SK-N-MC (cell line): Measurements from ENCODE around the gene APOM.

Experiments used
- DNase-seq: peaks from one replicate; pipeline ENCODE4 v3.0.0-alpha.2; 2011; ENCODE audit warnings: low read depth, low spot score
- H3K27ac ChIP-seq: fragments of 200-600 bp; sonication (generic); 2 replicates; pipeline ENCODE4 v1.5.1; 2016; ENCODE audit warnings: mixed run types
- H3K36me3 ChIP-seq: fragments of 200-600 bp; sonication (generic); 2 replicates; pipeline ENCODE4 v1.6.1; 2017; ENCODE audit warnings: antibody characterized with exemption, low read length, mixed read lengths; ENCODE audit not compliant: insufficient read depth
- H3K4me3 ChIP-seq: fragments of 200-600 bp; sonication (generic); 2 replicates; pipeline ENCODE4 v1.5.1; 2016
- H3K9ac ChIP-seq: fragments of 200-600 bp; sonication (generic); 2 replicates; pipeline ENCODE4 v1.8.0; 2017; ENCODE audit warnings: mixed run types, mixed read lengths; ENCODE audit not compliant: insufficient read length
- H3K9me3 ChIP-seq: fragments of 200-600 bp; sonication (generic); 2 replicates; pipeline ENCODE4 v1.6.1; 2017; ENCODE audit warnings: low read depth, mild to moderate bottlenecking, antibody characterized with exemption, low read length, moderate library complexity, mixed read lengths
- EZH2 ChIP-seq: fragments of 200-600 bp; sonication (generic); IDR thresholded peaks from one replicate; pipeline ENCODE4 v1.6.1; 2017; ENCODE audit warnings: antibody characterized with exemption
- FOXP2 ChIP-seq: optimal IDR thresholded peaks from 2 replicates; pipeline ENCODE3; 2011; ENCODE audit warnings: mild to moderate bottlenecking, moderate library complexity; ENCODE audit not compliant: insufficient read depth; ENCODE audit errors: extremely low read length, control extremely low read depth
- POLR2AphosphoS5 ChIP-seq: IDR thresholded peaks from 2 replicates; pipeline ENCODE4 v1.6.1; 2012; ENCODE audit warnings: mild to moderate bottlenecking, low read depth, low read length, borderline replicate concordance

The APOM gene

DNA sequence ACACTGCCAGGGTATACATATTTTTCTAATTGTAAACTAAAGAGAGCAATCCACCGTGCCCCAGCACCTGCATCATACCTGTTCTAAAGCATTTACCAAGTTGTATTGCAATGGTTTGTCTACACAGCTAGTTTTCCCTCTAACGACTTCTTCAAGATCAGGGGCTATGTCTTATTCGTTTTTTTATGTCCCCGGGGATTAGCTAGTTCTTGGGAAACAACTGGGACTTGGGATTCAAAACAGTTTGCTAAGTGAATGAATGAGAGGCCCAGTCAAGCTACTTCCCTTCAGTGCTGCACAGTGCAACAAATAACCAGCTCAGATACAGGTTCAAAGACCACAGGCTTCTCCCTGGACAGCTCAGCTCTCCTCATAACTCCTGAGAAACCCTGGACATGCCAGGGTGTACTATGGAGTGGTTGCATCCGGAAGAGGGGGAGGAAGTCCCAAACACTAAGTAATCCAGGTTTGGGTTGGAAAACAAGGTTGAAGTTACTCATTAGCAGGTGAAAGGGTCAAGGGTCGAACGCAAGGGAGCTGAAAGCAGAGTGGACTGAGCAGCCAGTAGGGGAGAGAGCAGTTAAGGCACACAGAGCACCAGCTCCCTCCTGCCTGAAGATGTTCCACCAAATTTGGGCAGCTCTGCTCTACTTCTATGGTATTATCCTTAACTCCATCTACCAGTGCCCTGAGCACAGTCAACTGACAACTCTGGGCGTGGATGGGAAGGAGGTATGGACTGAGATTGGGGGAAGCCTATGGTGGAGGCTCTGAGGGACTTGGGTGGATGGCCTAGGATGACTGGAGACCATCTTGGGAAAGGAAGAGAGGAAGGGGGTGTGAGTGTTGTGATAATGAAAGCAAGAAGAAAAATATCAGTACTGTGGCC, at the start of gene APOM:
Gene APOM (plus strand): TSS at position 546 of the 889 bp plus-strand sequence. CDS start 73 bp downstream, at position 619.
- TF ChIP-seq POLR2AphosphoS5 = no peak
- no peak for TF ChIP-seq FOXP2
- TF ChIP-seq EZH2 = no peak
- Histone ChIP-seq H3K9me3 (no peaks in the 10 kb centered on the region), H3K9ac (no peak within 1 kb of the TSS), H3K4me3 (no peak within 1 kb of the TSS), H3K27ac (peak within 1 kb of the TSS; percentile 8; the same call in 1 of the 2 replicates), H3K36me3 (peaks cover 4% of the 10 kb centered on the region; the same call in 1 of the 2 replicates)
- DNase-seq = no peak

GRCh38 chr6:31607317-31607716, 48.4 kb upstream of the APOM start:
- TF ChIP-seq POLR2AphosphoS5 (no peak), EZH2 (no peak), FOXP2 (no peak)
- Histone ChIP-seq H3K9ac (no peak overlapping the region), H3K27ac (no peak overlapping the region), H3K9me3 (no peaks in the 10 kb centered on the region), H3K36me3 (no peaks in the 10 kb centered on the region), H3K4me3 (no peak overlapping the region)
- DNase-seq = no peak

GRCh38 chr6:31609519-31610406, 45.9 kb upstream of the APOM start:
- Histone ChIP-seq H3K27ac (peak overlapping the region; percentile 5; the same call in 1 of the 2 replicates), H3K9ac (no peak overlapping the region), H3K36me3 (no peaks in the 10 kb centered on the region), H3K9me3 (no peaks in the 10 kb centered on the region), H3K4me3 (no peak overlapping the region)
- no peak for TF ChIP-seq EZH2
- TF ChIP-seq POLR2AphosphoS5 = no peak
- TF ChIP-seq FOXP2 = no peak
- no peak for DNase-seq

DNA sequence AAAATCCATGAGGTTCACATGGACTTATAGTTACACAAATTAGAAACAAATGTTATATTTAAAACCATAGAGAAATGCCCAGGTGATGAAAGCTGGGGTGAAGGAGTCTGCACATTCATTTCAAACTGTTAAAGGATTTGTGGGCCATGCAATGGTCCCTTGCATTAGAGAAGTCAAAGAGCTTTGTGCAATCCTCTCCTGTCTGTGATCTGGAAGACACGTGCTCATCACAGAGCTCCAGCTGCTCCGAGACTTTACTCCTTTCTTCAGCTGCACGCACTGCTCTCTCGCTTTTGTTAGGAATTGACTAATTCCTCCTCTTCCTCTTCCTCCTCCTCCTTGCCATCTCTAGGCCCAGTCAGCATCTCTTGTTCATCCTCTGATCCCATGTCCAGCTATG, 44.7 kb upstream of the APOM start:
- TF ChIP-seq EZH2 = no peak
- TF ChIP-seq FOXP2 = no peak
- TF ChIP-seq POLR2AphosphoS5 = no peak
- peak overlapping the region; percentile 14; the same call in 1 of the 2 replicates for H3K27ac ChIP-seq
- no peaks in the 10 kb centered on the region for H3K36me3 ChIP-seq
- H3K4me3 ChIP-seq = no peak overlapping the region
- no peak for DNase-seq
- H3K9me3 ChIP-seq = no peaks in the 10 kb centered on the region
- no peak overlapping the region for H3K9ac ChIP-seq

- no peak for DNase-seq
- no peaks in the 10 kb centered on the region for H3K9me3 ChIP-seq
- no peak for TF ChIP-seq POLR2AphosphoS5
- no peaks in the 10 kb centered on the region for H3K36me3 ChIP-seq
- no peak overlapping the region for H3K4me3 ChIP-seq
- H3K9ac ChIP-seq = peak overlapping the region; percentile 46
- H3K27ac ChIP-seq = peak overlapping the region; percentile 63
Observed at GRCh38 chr6:31614075-31614619, 41.5 kb upstream of the APOM start.

DNA sequence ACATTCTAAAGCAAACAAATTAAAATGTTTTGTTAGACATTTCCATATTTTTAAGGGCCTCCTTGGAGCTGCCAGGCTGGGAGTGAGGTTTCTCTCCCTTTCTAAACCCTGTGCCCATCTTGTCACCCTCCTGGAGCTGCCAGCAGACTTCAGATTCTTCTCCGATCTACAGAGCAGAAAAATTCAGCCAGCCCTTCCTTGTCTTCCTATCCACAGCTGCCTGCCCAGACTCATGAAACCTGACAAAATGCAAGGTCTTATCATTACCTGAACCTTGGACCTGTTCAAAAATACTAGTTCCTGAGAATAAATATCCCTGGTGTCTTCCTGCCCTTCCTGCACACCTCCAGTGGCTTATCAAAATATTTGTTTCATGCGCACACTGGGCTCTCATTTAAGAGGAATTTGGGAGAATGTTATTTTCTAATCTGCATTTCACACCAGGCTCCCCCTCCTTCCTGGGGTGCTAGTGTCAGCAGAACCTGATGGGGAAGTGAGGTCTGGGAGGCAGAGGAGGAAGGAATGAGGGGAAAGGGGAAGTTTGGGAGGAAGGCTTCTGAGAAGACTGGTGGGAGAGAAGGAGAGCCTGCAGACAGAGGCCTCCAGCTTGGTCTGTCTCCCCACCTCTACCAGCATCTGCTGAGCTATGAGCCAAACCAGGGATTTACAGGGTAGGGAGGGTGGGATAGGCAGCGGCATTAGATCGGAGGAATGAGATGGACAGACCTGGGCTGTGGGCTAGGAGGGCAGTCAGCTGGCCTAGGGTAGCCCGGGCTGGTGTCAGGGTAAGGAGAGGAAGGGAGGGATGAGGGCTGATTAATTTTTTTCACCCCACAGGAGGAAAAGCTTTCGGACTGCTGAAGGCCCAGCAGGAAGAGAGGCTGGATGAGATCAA, 40.8 kb upstream of the APOM start, which contains the start of gene AIF1:
Gene AIF1 (plus strand): TSS at position 551 of the 895 bp plus-strand sequence. CDS start 96 bp downstream, at position 647.
- H3K9me3 ChIP-seq = no peaks in the 10 kb centered on the region
- no peaks in the 10 kb centered on the region for H3K36me3 ChIP-seq
- no peak within 1 kb of the TSS for H3K4me3 ChIP-seq
- H3K9ac ChIP-seq = peak within 1 kb of the TSS; percentile 46
- no peak for TF ChIP-seq POLR2AphosphoS5
- no peak for TF ChIP-seq EZH2
- TF ChIP-seq FOXP2 = no peak
- DNase-seq = no peak
- H3K27ac ChIP-seq = peak within 1 kb of the TSS; percentile 63

DNA sequence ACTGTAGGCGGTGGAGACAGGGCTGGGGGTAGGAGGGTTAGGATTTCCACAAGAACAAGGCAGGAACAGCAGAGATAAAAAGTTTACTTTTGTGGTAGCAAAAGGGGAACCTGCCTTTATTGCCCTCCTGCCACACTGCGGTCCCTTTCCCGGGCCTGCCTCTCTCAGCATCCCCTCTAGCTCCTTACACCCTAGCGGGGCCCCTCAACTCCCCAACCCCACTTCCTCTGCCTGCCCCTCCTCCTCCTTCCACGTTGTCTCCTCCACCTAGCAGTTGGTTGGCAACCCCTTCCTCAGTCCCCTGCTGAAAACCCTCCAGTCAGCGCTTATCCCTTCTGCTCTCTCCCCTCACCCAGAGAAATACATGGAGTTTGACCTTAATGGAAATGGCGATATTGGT, 39.9 kb upstream of the APOM start:
- peak overlapping the region; percentile 63; the same call in 1 of the 2 replicates for H3K27ac ChIP-seq
- TF ChIP-seq POLR2AphosphoS5 (no peak), EZH2 (no peak), FOXP2 (no peak)
- no peak for DNase-seq
- H3K9me3 ChIP-seq = no peaks in the 10 kb centered on the region
- H3K36me3 ChIP-seq = no peaks in the 10 kb centered on the region
- no peak overlapping the region for H3K9ac ChIP-seq
- H3K4me3 ChIP-seq = no peak overlapping the region

DNA sequence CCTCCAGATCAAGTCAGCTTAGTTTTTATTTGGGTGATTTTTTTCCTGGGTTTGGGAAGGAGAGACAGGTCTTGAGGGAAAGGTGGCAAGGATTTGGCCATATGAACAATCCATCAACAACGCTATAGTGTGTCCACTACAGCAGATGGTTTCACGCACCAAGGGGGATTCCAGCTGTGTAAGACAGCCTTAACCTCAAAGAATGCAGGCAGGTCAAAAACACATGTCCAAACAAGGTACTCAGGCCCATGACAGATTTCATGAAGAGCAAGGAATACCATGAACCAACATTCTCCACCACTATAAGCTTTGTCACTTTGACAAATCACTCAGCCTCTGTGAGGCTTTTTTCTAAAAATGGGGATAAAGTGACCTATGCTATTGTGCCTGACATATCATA, 38.7 kb upstream of the APOM start:
- H3K27ac ChIP-seq = no peak overlapping the region
- no peak overlapping the region for H3K4me3 ChIP-seq
- H3K36me3 ChIP-seq = peaks cover 8% of the 10 kb centered on the region
- TF ChIP-seq FOXP2 = no peak
- no peak for TF ChIP-seq POLR2AphosphoS5
- TF ChIP-seq EZH2 = no peak
- H3K9me3 ChIP-seq = no peaks in the 10 kb centered on the region
- DNase-seq = no peak
- H3K9ac ChIP-seq = no peak overlapping the region
